ENCODE results near the gene CNTNAP1.
"Not testable (repeated sequence)": the region's sequence is repeated elsewhere in the genome, so short reads cannot be mapped to it uniquely, and the experiment has no call there.

Gene CNTNAP1

DNA sequence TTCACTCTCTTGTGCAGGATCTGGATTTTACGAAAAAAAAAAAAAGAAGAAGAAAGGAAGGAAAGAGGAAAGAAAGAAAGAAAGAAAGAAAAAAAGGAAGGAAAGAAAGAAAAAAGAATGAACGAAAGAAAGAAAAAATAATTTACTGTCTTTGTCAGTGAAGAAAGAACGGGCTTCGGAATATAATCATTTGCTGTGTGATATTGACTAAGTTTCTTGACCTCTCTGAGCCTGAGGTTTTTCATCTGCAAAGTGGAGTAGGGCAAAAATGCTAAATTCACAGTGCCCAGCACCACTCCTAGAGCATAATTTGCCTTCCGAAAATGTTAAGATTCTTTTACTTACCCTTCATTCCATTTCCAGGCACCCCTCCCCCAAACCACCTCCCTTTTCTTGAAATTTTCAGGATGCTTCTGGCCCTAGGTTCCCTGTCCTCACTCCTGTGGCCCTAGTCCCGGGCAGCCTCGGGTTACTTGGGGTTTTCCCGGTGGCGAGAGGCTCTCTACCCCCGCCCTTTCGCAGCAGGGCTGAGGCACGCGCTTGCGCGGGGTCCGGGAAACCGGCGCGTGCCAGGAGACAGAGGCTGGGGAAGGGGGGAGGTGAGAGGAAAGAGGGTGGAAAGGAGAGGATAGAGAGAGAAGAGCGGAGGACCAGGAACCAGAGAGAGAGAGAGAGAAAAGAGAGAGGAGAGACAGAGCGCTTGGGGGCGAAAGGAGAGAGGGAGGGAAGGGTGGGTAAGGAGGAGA lies at the start of gene CNTNAP1:
Gene CNTNAP1 (plus strand): TSS at position 556 of the 746 bp plus-strand sequence. CDS start 299 bp downstream, outside the sequence.
- peak; percentile 34 to 72 for DNase-seq

DNA sequence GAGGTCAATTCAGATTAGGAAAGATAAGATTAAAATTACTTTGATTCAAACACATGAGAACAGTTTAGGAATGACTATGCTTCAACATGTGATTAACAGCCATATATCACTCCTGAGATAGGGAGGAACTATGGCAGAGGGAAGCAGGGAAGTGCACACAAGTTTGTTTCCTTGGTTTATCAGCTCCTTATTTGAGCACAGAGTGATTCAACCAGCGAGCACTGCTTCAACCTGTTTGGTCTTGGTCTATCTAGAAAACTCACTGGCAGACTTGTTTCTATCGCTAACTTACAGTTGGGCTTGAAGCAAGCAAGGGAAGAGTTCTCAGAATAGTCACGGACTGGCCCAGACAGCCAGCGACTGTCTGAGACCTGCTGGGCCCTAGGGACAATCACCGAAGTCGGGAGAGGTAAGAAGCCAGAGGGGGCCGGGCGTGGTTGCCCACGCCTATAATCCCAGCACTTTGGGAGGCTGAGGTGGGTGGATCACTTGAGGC lies 49.3 kb upstream of the CNTNAP1 start:
- DNase-seq = no peak

DNA sequence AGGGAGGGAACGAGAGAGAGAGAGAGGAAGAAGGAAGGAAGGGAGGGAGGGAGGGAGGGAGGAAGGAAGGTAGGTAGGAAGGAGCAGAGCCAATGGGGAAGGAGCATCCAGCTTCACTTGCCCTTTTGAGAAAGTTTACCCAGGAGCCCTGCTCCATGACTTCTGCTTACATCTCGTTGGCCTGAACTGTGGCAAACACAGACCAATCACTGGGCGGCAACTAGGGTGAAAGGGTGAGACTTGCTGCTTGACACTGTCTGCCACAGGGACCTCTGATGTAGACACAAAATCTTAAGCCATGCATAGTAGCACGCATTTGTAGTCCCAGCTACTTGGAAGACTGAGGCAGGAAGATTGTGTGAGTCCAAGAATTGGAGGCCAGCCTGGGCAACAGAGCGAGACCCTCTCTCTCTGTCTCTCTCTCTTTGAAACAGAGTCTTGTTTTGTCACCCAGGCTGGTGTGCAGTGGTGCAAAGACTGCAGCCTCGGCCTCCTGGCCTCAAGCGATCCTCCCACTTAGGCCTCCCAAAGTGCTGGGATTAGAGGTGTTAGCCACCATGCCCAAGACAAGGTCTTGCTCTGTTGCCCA lies 42.7 kb upstream of the CNTNAP1 start:
- DNase-seq = no peak

DNA sequence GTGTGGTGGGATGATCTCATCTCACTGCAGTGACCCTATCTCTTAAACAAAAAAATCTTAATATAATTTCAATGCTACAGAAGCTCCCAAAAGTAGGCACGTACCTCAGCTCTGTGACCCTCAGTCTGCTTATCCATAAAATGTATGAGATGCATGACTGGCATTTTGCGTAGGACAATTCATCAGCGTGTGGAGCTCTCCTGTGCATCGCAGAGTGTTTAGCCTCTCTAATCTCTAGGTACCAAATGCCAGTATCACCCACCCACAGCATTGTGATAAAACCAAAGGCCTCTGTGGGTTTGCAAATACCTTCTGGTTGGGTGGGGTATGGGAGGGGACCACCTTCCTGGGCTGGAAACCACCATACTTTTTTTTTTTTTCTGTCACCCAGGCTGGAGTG lies 42.2 kb upstream of the CNTNAP1 start:
- DNase-seq = no peak

DNA sequence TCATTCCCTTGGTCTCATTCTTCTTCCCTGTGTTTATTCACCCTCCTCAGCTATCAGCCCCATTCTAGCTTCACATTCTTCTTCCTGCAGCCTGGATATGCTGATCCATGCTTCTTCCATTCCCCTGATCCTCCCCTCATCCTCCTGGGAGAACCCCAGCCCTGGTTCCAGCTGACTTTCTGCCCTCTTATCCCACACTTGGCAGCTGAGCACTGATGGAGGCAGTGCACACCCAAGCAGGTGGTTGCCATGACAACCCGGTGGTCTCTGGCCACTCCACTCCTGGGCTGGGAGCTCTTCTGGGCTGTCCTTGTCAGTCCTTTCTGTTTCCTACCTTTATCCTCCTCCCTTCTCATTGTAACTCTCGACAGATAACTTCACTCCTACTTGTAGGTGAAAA lies 40.0 kb upstream of the CNTNAP1 start:
- peak; percentile 55 to 73 for DNase-seq

DNA sequence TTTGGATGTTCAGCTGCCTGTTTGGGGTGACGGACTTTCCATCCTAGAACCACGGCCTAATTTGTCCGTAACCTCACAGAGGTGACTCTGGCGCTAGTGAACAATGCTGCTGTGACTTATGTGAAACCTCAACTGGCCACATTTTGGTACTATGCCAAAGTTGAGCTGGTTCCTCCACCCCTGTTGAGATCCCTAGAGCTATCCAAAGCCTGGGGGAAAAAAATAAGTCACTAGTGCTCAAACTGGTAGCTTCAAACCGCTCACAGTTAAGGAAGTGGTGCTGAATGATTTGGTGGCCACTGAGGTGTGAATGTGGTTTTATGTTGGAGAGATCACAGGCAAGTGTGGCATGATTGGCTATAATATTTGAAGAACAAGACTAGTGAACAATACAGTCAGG lies 34.6 kb upstream of the CNTNAP1 start:
- no peak for DNase-seq

DNA sequence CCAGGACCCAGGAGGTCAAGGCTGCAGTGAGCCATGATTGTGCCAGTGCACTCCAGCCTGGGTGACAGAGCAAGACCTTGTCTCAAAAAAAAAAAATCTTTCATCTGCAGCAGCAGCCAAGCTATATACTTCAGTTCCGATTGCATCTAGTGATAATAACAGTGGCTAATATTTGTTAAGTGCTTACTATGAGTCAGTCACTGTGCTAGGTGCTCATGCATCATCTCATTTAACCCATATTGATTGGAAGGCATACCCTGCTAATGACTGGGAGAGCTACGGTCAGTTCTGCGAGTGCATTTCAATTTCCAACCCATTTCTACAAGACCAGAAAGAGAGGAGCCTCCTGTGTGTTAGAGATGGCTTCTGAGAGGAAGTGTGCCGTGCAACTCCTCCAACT lies 30.9 kb upstream of the CNTNAP1 start:
- DNase-seq = no peak

DNA sequence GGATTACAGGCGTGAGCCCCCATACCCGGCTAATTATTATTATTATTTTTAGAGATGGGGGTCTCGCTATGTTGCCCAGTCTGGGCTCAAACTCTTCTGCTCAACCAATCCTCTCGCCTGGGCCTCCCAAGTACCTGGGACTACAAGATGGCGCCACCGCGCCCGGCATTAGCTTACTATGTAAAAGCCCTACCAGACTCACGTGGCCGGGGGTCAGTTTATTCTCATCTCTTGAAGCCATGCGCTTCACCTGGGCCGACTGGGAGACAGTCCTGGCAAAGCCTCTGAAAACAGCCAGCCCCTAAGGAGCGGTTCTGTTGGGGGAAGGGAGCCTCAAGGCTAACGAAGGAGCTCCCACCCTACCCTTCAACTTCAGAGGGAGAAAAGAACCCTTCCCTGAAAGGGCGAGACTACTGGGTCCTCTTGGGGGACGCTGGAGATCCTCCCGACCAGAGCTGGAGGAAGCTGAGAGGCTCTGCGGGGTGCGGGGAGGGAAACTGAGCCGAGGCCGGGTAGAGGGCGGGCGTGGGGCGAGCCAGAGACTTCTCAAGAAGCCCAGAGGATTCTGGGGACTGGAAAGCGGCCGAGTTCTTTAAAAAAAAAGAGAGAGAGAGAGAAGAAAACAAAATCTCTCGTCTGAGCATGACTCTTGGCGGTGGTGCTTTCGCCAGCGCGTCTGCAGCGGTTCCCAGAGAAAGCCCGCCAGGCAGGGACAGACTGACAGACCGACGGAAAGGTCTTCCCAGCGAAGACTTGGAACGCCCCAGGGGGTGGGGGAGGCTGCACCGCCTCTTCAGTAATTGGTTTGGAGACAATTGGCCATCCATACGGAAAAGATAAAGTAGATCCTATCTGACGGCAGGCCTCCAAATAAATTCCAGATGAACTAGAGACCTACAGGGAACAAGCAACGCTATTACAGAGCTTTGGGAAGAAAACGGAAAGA lies 28.9 kb upstream of the CNTNAP1 start:
- DNase-seq = no peak

DNA sequence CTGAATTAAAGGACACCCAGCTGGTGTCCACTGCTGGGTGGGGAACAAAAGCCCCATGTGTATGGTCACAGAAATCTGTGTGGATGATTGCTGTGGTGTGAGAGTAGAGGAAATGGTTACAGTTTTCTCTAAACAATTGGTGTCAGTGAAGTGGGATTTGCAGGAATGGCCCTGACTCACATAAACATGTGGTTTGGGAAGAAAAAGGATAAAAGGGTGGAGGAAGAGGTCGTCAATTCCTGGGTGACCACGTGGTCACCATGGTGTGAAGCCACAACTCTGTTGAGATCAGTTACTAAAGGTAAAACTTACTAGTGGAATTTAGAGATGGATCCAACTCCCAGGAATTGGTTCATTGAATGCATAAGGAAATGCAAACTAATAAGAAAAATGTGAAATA lies 26.8 kb upstream of the CNTNAP1 start:
- no peak for DNase-seq

DNA sequence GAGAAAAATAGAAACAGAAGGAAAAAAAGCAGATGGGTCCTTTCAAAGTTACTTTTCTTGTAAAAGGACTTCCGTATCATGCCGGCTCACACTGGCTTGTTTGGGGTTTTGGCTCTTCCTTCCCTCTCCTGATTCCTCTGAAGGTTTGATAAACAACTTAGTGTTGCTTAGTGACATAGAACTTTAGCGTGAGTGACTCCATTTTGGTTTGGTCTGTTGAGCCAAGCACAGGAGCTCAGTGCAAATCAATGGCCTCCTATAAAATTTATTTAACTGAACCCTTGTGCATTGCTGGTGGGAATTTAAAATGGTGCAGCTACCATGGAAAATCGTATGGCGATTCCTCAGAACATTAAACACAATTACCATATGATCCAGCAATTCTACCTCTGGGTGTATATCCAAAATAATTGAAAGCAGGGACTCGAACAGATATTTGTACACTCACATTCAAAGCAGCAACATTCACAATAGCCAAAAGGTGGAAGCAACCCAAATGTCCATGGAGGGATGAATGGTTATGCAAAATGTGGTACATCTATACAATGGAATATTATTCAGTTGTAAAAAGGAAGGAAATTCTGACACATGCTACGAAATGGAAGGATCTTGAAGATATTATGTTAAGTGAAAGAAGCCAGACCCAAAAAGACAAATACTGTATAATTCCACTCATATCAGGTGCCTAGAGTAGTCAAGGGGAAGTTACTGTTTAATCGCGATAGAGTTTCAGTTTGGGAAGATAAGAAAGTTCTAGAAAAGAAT lies 24.3 kb upstream of the CNTNAP1 start:
- DNase-seq = no peak

DNA sequence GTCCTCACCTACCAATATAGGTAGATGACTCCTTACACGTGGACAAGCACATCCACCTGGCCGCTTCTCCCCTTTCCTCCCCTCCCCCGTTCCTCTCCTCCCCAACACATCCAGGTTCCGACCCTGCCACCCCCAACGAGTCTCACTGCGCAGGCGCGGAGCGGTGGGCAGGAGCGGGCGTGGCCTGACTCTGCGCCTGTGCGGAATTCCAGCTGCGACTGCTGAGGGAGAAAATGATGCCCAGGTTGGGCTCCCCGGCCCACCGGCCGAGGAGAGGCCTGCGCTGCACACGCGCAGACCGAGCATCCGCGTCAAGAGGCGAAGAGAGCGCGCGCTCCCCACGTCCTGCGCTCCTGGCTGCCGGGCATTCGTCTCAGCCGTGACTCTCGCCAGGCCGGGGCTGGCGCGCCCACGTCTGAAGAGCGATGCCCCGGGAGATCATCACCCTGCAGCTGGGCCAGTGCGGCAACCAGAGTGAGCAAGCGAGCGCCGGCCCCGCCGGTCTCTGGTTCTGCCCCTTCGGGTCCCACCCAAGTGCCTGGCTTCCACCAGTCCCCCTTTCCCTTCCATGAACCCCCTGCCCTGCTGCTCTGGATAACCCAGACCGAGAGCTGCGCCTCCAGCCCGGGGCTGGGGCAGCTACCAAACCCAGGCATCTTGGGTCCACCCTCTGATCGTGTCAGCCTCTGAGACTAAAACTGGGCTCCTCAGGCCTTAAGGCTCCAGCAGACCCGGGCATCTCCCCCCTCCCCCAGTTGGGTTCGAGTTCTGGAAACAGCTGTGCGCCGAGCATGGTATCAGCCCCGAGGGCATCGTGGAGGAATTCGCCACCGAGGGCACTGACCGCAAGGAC lies 23.0 kb upstream of the CNTNAP1 start, which contains the start of gene TUBG2:
Gene TUBG2 (plus strand): TSS at position 206 of the 853 bp plus-strand sequence. CDS start 220 bp downstream, at position 426.
- peak; percentile 93 to 98 for DNase-seq

DNA sequence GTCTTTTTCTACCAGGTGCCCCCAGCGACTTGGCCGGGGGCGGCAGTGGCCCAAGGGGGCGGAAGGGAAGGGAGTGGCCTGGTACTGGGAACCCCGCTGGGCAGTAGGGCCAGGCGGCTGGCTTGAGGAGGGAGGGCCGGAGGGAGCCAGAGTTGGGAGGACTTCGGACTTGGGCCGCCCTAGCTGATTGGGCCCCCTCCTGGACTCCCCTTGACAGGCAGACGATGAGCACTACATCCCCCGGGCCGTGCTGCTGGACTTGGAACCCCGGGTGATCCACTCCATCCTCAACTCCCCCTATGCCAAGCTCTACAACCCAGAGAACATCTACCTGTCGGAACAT lies 22.4 kb upstream of the CNTNAP1 start:
- not testable (repeated sequence) for DNase-seq

DNA sequence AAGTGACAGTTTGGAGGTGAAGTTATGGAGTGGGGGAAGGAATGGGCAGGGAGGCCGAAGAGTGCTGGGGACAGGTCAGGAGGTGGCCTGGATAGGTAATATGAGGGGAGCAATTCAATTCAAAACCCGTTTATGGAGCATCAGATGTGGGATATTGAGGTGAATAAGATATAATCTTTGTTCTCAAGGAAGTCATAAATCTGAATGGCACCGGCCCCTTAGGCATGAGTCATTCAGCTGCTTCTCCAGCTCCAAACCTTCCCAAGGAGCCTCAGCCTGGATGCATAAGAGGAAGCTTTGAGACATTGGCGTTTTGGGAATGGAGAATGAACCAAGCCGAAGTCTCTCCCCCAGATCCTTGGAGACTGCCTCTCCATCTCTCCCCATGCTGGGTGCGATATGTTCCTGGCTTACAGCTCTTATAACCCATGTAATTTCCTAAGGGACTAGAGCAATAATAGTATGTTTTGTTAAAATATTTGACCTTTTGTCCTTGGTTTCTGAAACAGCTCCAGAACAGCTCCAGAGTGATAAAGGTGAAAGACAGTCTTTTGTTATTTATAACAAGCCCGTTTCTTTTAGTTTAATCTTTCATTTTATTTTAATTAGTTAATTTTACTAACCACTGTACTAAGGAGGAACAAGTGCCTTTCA lies 21.5 kb upstream of the CNTNAP1 start:
- DNase-seq = no peak

DNA sequence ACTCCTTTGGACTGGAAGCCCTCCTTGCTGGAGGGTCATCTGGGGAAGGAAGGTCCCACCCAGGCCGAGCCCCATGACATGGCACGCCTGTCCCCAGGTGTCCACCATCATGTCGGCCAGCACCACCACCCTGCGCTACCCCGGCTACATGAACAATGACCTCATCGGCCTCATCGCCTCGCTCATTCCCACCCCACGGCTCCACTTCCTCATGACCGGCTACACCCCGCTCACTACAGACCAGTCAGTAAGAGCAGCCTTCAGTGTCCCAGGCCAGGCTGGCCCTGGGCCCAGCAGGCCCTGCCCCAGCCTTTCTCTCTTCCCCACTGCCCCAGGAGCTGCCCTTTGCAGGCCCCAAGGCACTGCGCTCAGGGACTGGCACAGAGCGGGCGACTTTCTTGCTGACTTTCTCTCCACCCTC lies 16.7 kb upstream of the CNTNAP1 start:
- no peak for DNase-seq

DNA sequence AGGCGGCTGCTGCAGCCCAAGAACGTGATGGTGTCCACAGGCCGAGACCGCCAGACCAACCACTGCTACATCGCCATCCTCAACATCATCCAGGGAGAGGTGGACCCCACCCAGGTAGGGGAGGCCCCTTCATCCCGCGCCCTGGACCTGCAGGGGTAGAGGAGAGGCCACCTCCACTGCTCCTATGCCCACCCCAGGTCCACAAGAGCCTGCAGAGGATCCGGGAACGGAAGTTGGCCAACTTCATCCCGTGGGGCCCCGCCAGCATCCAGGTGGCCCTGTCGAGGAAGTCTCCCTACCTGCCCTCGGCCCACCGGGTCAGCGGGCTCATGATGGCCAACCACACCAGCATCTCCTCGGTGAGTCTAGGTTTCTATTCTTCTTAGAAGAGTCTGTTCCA lies 16.2 kb upstream of the CNTNAP1 start:
- not testable (repeated sequence) for DNase-seq

DNA sequence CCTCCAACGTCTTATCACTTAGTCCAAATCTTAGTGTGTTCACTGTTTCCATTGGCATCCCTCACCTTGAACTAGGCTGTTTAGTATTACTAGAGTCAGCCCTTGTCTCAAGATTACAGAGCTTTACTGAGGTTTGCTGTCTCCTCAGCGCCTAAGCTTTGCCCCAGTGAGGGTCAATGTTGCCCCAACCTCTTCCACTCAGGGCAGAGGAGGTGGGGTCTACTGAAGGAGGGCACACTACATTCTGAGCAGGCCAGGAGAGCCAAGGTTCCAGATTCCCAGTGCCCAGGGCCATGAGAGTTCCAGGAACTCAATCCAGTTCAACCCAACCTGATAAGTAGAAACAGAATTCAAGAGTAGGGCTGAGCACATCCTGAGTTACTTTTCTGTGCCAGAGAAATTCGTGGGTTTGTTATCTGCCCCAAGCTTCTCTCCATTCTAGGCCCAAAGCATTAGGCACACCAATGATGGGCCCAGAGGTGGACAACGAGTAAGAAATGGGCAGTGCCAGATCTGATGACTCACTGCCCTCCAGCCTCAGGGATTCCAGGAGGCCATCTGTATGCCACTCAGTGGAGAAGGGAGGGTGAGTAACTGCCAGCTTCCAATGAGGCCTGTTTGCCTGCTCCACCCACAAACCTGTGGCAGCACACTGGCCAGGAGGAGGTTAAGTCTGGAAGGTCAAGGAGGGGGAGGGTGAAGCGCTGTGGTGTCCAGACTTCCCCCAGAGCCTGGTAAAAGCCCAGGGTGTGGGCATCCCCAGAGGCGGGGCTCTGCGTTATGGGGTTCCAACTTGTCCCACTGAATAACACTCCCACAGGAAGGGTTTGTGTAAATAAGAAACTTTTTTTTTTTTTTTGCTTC lies 15.0 kb upstream of the CNTNAP1 start:
- DNase-seq = no peak

DNA sequence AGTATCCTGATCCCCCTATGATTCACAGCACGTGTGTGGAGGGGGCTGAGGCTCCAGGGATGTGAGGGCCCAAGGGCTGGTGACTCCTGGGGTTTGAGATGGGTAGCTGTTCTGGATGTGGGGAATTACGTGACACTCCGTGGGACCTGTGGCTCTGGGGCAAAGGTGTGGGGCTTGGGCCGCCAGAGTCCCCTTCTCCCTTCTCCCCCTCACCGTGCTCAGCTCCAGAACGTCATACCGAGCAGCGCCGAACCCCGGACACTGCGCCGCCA lies 12.7 kb upstream of the CNTNAP1 start:
- DNase-seq = no peak

DNA sequence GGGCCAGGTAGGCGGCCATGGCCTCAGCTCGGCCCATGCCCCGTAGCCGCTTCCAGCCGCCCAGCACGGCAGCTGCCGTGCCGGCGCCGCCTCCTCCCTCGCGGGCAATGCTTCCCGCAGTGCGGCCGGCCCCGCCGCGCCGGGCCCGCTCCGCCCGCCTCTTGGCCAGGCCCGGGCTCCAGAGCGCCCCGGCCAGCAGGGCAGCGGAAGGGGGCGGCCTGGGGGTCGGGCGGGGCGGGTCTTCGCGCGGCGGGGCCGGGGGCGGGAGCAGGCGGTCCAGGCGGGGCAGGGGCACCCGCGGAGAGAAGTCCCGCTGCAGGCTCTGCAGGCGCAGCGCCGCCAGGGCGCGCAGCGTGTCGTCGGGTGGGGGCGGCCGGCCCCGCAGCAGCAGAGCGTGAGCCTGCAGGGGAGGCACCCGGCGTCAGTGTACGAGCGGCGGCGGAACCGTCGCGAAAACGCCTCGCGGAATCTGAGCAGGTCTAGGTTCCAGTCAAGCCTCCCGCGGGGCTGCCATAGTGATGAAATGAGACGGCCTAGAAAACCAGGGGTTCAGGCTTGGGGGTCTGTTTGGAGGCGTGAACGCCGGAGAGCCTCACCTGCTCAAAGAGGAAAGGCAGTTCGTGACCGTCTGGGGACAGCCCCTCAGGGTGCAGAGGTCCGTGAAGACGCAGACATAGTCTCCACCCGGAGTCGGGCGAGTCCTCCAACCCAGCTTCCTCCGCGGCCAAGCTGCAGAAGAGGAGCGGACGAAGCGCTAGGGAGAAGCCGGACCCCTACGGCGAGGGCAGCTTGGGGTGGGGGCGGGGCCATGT lies 12.1 kb upstream of the CNTNAP1 start:
- DNase-seq = no peak
